Breast epithelium (tissue), 4 donors: ENCODE results near the gene AAGAB. TPM values are rescaled to one million over a fixed set of nuclear protein-coding genes. Genes with fewer than 3 reads are reported as not detected.

ENCODE experiments used
- DNase-seq, 2 donors: peaks; one replicate each; pipeline ENCODE4 v3.0.0-alpha.2; 2019; ENCODE audit warnings: low spot score in 2 of 2
- H3K27ac ChIP-seq, 2 donors: fragments of 200-600 bp; sonication (generic) in 1 of 2; one replicate each; pipeline ENCODE4 v1.5.1; 2016 to 2019; ENCODE audit warnings: mild to moderate bottlenecking in 1 of 2
- H3K27me3 ChIP-seq, 2 donors: fragments of 200-600 bp; sonication (generic) in 1 of 2; one replicate each; pipeline versions ENCODE4 v1.5.1 to v1.6.0; 2017 to 2019; ENCODE audit warnings: control low read depth in 1 of 2, mild to moderate bottlenecking in 1 of 2
- H3K36me3 ChIP-seq: fragments of 200-600 bp; one replicate; pipeline ENCODE4 v1.5.1; 2019
- H3K4me1 ChIP-seq, 2 donors: fragments of 200-600 bp; sonication (generic); one replicate each; pipeline ENCODE4 v1.5.1; 2016 to 2019; ENCODE audit warnings: control low read depth in 1 of 2
- H3K4me3 ChIP-seq, 3 donors: fragments of 200-600 bp; sonication (generic); 1 replicate in 2 of 3; 2 replicates in 1 of 3; pipeline ENCODE4 v1.5.1; 2016 to 2019; ENCODE audit warnings: mild to moderate bottlenecking in 3 of 3, moderate library complexity in 2 of 3
- H3K9me3 ChIP-seq, 2 donors: fragments of 200-600 bp; sonication (generic) in 1 of 2; one replicate each; pipeline ENCODE4 v1.5.1; 2016 to 2019; ENCODE audit warnings: control low read depth in 1 of 2
- CTCF ChIP-seq, 3 donors: fragments of 450-650 bp; IDR thresholded peaks; one replicate each; pipeline ENCODE4 v1.5.1; 2016 to 2017; ENCODE audit warnings: antibody characterized with exemption in 3 of 3, mild to moderate bottlenecking in 3 of 3, moderate library complexity in 3 of 3
- POLR2A ChIP-seq: fragments of 450-650 bp; IDR thresholded peaks from one replicate; pipeline ENCODE4 v1.6.1; 2016; ENCODE audit warnings: antibody characterized with exemption, mild to moderate bottlenecking, moderate library complexity
- POLR2AphosphoS5 ChIP-seq, 3 donors: sonication (generic); formaldehyde crosslinking; IDR thresholded peaks; one replicate each; pipeline ENCODE4 v1.6.1; 2017; ENCODE audit warnings: antibody characterized with exemption in 3 of 3
- intact Hi-C: fragments of 100-400 bp; cut with DNase I; formaldehyde crosslinking; loops from one replicate; pipeline ENCODE4 v1.15.1; 2023; ENCODE audit warnings: low total_unique reads
- total RNA-seq, 3 donors: library from RNA; depleted of rRNA; stranded (reverse); fragments of >200 nt; gene quantifications; one replicate each; pipeline ENCODE4 v1.1.0, GENCODE V29; 2016

AAGAB gene
- total RNA-seq, 3 donors from 2014 or later: 23.2 to 49.8 (median 46.5) TPM

DNA sequence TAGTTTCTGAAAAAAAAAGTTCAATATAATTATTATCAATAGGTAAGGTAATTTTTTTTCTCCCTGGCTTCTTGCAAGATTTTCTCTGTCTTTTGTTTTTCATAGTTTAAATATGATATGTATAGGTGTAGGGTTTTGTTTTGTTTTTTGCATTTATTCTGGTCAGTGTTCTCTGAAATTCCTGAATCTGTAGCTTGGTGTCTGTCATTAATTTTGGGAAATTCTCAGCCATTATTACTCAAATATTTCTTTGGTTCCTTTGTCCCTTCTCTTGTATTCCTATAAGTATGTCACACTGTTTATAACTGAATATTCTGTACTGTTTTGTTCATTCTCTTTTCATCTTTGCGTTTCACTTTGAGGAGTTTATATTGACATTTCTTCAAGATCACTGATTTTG is 22.2 kb upstream of the AAGAB start:
- no peaks in the 10 kb centered on the region for H3K36me3 ChIP-seq
- no peaks in the 10 kb centered on the region for H3K4me1 ChIP-seq
- H3K4me3 ChIP-seq: no peak overlapping the region
- intact Hi-C loops: no loop called here
- TF ChIP-seq CTCF (IDR thresholded peaks at IDR 0.05): no peak
- no peak for TF ChIP-seq POLR2A
- no peak for TF ChIP-seq POLR2AphosphoS5 (IDR thresholded peaks at IDR 0.05)
- H3K9me3 ChIP-seq: peaks cover 0 to 13% of the 10 kb centered on the region in 2 donors
- no peak overlapping the region for H3K27ac ChIP-seq
- DNase-seq: no peak
- H3K27me3 ChIP-seq: no peaks in the 10 kb centered on the region

DNA sequence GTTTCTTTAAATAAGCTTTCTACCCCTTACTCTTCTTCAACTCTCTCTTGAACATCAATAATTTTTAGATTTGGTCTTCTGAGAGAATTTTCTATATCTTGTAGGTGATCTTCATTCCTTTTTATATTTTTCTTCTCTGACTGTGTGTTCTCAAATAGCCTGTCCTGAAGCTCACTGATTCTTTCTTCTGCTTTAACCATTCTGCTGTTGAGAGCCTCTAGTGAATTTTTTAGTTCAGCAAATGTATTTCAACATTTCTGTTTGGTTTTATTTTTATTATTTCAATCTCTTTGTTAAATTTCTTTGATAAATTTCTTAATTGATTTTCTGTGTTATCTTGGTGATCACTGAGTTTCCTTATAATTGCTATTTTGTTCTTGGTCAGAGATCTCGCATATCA is 19.8 kb upstream of the AAGAB start:
- H3K4me1 ChIP-seq: no peaks in the 10 kb centered on the region
- H3K27ac ChIP-seq: no peak overlapping the region
- intact Hi-C loops: no loop called here
- no peaks in the 10 kb centered on the region for H3K27me3 ChIP-seq
- H3K36me3 ChIP-seq: no peaks in the 10 kb centered on the region
- peaks cover 0 to 13% of the 10 kb centered on the region in 2 donors for H3K9me3 ChIP-seq
- no peak overlapping the region for H3K4me3 ChIP-seq
- TF ChIP-seq CTCF (IDR thresholded peaks at IDR 0.05) (no peak), POLR2AphosphoS5 (IDR thresholded peaks at IDR 0.05) (no peak), POLR2A (no peak)
- no peak for DNase-seq

DNA sequence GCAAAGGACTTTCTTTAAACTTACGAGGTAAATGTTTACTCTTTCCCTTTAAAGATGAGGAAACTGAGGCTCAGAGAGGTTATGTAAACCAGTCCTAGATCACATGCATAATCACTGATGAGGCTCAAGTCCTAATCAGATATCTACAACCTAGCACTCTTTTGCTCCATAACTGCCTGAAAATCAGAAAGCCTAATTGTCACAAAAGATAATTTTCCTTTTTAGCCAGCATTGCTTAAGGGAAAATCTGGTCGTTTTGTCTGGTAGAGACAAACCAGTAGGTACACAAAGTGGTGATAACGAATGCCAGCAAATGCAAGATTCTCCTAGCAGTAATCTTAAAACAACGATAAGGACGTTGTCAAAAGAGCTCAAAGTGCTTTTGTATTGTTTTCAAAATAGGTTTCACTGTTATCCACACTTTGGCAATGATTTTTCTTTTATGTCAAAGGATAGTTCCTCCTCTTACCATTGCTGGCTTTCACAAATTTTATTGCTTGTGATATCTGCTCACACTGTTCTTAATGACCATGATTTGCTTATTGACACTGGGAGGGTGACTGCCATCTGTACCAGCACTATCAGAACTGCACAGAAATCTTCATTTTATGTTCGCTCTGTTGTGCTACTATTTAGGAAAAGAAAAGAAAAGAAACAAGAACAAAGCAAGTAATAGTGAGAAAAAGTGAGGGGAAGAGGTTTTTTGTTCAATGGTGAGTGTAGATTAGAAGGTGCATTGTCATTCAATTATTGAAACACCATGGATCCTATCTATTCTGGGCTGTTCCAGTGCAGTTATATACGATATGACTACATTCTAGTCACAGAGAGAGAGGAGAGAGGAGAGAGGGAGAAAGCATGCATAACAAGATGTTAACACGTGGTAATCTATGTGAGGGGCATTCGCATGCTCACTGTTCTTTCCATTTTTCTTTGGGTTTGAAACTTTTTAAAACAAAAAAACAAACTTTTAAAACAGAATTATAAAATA is 13.8 kb upstream of the AAGAB start:
- intact Hi-C loops: no loop called here
- TF ChIP-seq POLR2AphosphoS5 (IDR thresholded peaks at IDR 0.05): no peak
- no peak for TF ChIP-seq CTCF (IDR thresholded peaks at IDR 0.05)
- no peak for TF ChIP-seq POLR2A
- no peak for DNase-seq
- Histone ChIP-seq H3K27me3 (no peaks in the 10 kb centered on the region), H3K4me3 (no peak overlapping the region), H3K36me3 (no peaks in the 10 kb centered on the region), H3K9me3 (no peaks in the 10 kb centered on the region), H3K4me1 (no peaks in the 10 kb centered on the region), H3K27ac (no peak overlapping the region)

GRCh38 chr15:67267440-67267839 is 13.0 kb upstream of the AAGAB start:
- intact Hi-C loops: no loop called here

More at GRCh38 chr15:67267440-67267839, 13.0 kb upstream of the AAGAB start:
- DNase-seq: no peak
- no peaks in the 10 kb centered on the region for H3K36me3 ChIP-seq
- no peak overlapping the region for H3K27ac ChIP-seq
- H3K27me3 ChIP-seq: no peaks in the 10 kb centered on the region
- H3K4me3 ChIP-seq: no peak overlapping the region
- no peaks in the 10 kb centered on the region for H3K9me3 ChIP-seq
- no peaks in the 10 kb centered on the region for H3K4me1 ChIP-seq
- TF ChIP-seq POLR2A (no peak), POLR2AphosphoS5 (IDR thresholded peaks at IDR 0.05) (no peak), CTCF (IDR thresholded peaks at IDR 0.05) (no peak)
